Measurements from ENCODE around the gene RNF217.

GRCh38 chr6:124973780-124974179 lies 11.5 kb downstream of the RNF217 start:
- TF ChIP-seq, protein P1, sequence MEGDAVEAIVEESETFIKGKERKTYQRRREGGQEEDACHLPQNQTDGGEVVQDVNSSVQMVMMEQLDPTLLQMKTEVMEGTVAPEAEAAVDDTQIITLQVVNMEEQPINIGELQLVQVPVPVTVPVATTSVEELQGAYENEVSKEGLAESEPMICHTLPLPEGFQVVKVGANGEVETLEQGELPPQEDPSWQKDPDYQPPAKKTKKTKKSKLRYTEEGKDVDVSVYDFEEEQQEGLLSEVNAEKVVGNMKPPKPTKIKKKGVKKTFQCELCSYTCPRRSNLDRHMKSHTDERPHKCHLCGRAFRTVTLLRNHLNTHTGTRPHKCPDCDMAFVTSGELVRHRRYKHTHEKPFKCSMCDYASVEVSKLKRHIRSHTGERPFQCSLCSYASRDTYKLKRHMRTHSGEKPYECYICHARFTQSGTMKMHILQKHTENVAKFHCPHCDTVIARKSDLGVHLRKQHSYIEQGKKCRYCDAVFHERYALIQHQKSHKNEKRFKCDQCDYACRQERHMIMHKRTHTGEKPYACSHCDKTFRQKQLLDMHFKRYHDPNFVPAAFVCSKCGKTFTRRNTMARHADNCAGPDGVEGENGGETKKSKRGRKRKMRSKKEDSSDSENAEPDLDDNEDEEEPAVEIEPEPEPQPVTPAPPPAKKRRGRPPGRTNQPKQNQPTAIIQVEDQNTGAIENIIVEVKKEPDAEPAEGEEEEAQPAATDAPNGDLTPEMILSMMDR (IDR thresholded peaks at IDR 0.05) = no peak
- TF ChIP-seq POLR2A (IDR thresholded peaks at IDR 0.05) = no peak
- TF ChIP-seq POLR2AphosphoS5 (IDR thresholded peaks at IDR 0.05) = no peak
- TF ChIP-seq EP300 (IDR thresholded peaks at IDR 0.05) = no peak
